LNCaP clone FGC (cell line): ENCODE results near the gene ARHGEF19.

ENCODE experiments used
- DNase-seq: peaks from one replicate; pipeline ENCODE4 v3.0.0-alpha.2; 2011; ENCODE audit warnings: low read depth
- H3K4me3 ChIP-seq: 2 replicates; pipeline ENCODE4 v1.5.1; 2011; ENCODE audit warnings: mild to moderate bottlenecking, low read depth, low read length, control low read depth
- TF ChIP-seq, protein P1 (sequence below): IDR thresholded peaks from 2 replicates; pipeline ENCODE4 v1.5.1; 2012; ENCODE audit warnings: mild to moderate bottlenecking; ENCODE audit not compliant: control insufficient read depth, insufficient read depth; ENCODE audit errors: extremely low read depth

ARHGEF19 gene

DNA sequence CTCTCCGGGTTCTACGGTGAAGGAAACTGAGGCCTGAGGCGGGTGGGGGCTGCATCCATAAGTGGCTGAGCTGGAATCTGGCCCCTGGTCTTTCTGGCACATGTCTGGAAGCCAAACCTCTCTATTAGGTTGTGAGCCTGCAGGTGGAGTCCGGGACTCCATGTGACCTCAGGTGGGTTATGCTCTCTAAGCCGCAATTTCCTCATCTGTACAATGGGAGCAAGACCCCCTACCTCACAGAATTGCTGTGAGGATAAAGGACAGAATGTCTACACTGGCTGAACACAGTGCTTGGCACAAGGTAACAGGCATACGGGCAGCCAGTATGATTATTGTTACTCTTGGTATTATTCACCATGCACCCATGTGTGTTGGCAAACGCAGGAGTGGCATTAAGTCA, 63.3 kb downstream of the ARHGEF19 start:
- H3K4me3 ChIP-seq = no peak overlapping the region
- DNase-seq = no peak
- TF ChIP-seq, protein P1, sequence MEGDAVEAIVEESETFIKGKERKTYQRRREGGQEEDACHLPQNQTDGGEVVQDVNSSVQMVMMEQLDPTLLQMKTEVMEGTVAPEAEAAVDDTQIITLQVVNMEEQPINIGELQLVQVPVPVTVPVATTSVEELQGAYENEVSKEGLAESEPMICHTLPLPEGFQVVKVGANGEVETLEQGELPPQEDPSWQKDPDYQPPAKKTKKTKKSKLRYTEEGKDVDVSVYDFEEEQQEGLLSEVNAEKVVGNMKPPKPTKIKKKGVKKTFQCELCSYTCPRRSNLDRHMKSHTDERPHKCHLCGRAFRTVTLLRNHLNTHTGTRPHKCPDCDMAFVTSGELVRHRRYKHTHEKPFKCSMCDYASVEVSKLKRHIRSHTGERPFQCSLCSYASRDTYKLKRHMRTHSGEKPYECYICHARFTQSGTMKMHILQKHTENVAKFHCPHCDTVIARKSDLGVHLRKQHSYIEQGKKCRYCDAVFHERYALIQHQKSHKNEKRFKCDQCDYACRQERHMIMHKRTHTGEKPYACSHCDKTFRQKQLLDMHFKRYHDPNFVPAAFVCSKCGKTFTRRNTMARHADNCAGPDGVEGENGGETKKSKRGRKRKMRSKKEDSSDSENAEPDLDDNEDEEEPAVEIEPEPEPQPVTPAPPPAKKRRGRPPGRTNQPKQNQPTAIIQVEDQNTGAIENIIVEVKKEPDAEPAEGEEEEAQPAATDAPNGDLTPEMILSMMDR = no peak

DNA sequence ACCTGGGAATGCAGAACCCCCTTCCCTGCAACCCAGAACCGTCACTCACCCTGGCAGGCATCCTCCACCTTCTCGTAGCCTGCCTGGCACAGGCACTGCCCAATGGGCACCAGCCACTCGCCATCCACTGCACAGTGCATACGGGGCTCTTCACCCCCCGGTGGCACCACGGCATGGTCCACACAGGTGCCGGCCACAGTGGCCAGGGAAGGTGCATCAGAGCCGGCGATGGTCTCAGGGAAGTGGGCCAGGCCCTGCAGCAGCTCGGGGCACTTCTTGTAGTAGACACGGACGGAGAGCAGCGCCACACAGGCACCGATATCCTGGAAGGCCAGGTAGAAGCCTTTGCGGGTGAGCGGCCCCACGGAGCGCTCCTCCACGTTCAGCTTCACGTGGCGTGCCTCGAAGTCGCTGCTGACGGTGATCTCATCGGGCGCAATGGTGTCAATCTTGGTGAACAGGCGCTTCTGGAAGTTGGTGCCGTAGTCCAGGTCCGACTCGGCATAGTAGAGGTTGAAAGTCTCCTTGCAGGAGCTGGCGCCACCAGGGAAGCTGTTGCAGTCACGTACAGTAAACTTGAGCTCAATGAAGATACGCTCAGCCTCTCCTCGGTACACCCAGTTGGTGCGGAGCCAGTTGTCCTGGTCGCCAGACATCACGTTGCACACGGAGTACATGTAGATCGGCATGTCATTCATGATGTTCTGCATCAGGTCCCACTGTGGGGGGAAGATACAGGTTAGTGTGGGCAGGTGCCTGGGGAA, 63.9 kb downstream of the ARHGEF19 start:
- no peak overlapping the region for H3K4me3 ChIP-seq
- TF ChIP-seq, protein P1 = no peak
- DNase-seq = no peak
